ENCODE results near the gene E2F1. TPM values are rescaled to one million over a fixed set of nuclear protein-coding genes. Genes with fewer than 3 reads are reported as not detected.
"Not testable (repeated sequence)": the region's sequence is repeated elsewhere in the genome, so short reads cannot be mapped to it uniquely, and the experiment has no call there.

Gene E2F1
- total and polyA plus RNA-seq, 3 experiments from 2014 or later = 0.52 to 72.3 (median 68.8) TPM

DNA sequence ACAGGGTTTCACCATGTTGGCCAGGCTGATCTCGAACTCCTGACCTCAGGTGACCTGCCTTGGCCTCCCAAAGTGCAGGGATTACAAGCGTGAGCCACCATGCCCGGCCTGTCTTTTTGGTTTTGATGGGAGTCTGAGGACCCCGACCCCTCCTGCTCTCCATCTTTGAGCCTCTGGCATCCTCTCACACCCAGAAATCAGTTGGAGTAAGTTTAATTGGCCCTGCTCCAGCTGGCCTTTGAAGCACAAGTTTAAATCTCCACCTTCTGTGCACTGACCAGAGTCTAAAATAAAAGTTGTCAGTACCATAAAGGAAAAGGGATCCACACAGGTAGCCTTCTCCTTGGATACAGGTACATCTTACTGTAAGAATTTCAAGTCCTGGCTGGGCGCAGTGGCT is 40.0 kb downstream of the E2F1 start:
- H3K4me1 ChIP-seq (ENCODE audit: insufficient read depth, low read length) = peaks cover 9% of the 10 kb centered on the region
- H3K4me1 Mint-ChIP-seq = peaks cover 15 to 30% (median 17%) of the 10 kb centered on the region in 3 donors
- H3K9me3 ChIP-seq (ENCODE audit: low read length) = no peaks in the 10 kb centered on the region
- peaks cover 0 to 50% (median 9%) of the 10 kb centered on the region in 3 donors for H3K36me3 Mint-ChIP-seq
- no peaks in the 10 kb centered on the region for H3K9me3 Mint-ChIP-seq
- CTCF ChIA-PET = interaction anchor here (13.0 kb wide), 1 partner anchor 19 kb away, joined by 87 read pairs; the partner anchor contains the start of genes ACTL10 and C20orf144
- no peak overlapping the region for H3K27ac ChIP-seq (ENCODE audit: low read depth, low read length)
- H3K27me3 Mint-ChIP-seq = no peaks in the 10 kb centered on the region
- POLR2A ChIA-PET = no interaction called here
- DNase-seq = no peak
- H3K27ac Mint-ChIP-seq = peak overlapping the region in 1 of 8 donors; percentile 75
- H3K4me3 ChIP-seq (ENCODE audit: low read length) = no peak overlapping the region
- peaks cover 3% of the 10 kb centered on the region for H3K36me3 ChIP-seq (ENCODE audit: insufficient read depth, low read length)
- H3K4me3 Mint-ChIP-seq = no peak overlapping the region
- no peaks in the 10 kb centered on the region for H3K27me3 ChIP-seq (ENCODE audit: insufficient read depth, low read length, poor library complexity, severe bottlenecking)

DNA sequence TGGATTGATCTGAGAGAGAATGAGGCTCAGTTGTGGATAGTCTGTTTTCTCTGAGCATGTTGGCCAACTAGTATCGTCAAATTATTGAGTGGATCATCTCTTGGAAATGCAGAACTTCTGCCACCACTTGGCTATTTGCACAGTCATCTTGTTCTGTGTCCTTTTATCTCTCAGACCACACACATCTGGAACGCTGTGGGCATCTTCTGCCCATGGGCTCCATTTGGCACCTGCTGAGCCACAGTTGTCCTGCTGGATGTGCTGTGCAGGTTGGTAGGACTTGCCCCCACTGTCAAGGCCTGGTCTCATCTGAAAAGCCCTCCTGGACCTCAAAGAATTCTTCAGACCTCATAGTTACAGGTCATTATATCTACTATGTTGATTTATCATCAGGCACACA is 40.8 kb downstream of the E2F1 start:
- DNase-seq = no peak
- peaks cover 15 to 30% (median 17%) of the 10 kb centered on the region in 3 donors for H3K4me1 Mint-ChIP-seq
- peaks cover 9% of the 10 kb centered on the region for H3K4me1 ChIP-seq (ENCODE audit: insufficient read depth, low read length)
- peak overlapping the region in 5 of 8 donors; percentile 12 to 75 (median 57) for H3K27ac Mint-ChIP-seq
- H3K4me3 ChIP-seq (ENCODE audit: low read length) = no peak overlapping the region
- H3K9me3 ChIP-seq (ENCODE audit: low read length) = no peaks in the 10 kb centered on the region
- no peak overlapping the region for H3K27ac ChIP-seq (ENCODE audit: low read depth, low read length)
- no peaks in the 10 kb centered on the region for H3K9me3 Mint-ChIP-seq
- H3K27me3 Mint-ChIP-seq = no peaks in the 10 kb centered on the region
- peaks cover 8% of the 10 kb centered on the region for H3K36me3 ChIP-seq (ENCODE audit: insufficient read depth, low read length)
- H3K27me3 ChIP-seq (ENCODE audit: insufficient read depth, low read length, poor library complexity, severe bottlenecking) = no peaks in the 10 kb centered on the region
- H3K4me3 Mint-ChIP-seq = no peak overlapping the region
- ChIA-PET CTCF (interaction anchor here (1.0 to 1.3 kb wide), 2 partner anchors 8 to 22 kb away, joined by 3 read pairs; no protein-coding TSS in a partner anchor), POLR2A (no interaction called here)
- peaks cover 0 to 57% (median 12%) of the 10 kb centered on the region in 3 donors for H3K36me3 Mint-ChIP-seq

DNA sequence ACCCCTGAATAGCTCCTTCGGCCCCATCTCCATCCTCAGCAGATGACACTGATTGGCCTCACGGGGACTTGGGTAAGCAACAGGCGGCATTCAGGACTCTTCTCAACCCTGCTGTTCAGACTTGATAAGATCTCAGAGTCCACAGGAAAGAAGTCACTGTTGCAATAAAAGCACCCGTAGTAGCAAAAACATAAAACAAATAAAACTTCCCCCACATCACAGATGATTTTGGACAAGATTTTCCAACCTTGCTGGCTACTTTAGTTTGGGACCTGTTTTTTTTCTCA is 41.2 kb downstream of the E2F1 start:
- Histone ChIP-seq H3K4me3 (ENCODE audit: low read length) (no peak overlapping the region), H3K9me3 (ENCODE audit: low read length) (no peaks in the 10 kb centered on the region), H3K36me3 (ENCODE audit: insufficient read depth, low read length) (peaks cover 12% of the 10 kb centered on the region), H3K27ac (ENCODE audit: low read depth, low read length) (no peak overlapping the region), H3K4me1 (ENCODE audit: insufficient read depth, low read length) (peaks cover 9% of the 10 kb centered on the region), H3K27me3 (ENCODE audit: insufficient read depth, low read length, poor library complexity, severe bottlenecking) (no peaks in the 10 kb centered on the region)
- peak overlapping the region in 2 of 8 donors; percentile 12 to 36 for H3K27ac Mint-ChIP-seq
- DNase-seq = no peak
- POLR2A ChIA-PET = interaction anchor here (1.0 kb wide), 1 partner anchor 18 kb away, joined by 3 read pairs; no protein-coding TSS in a partner anchor
- H3K4me3 Mint-ChIP-seq = no peak overlapping the region
- no peaks in the 10 kb centered on the region for H3K9me3 Mint-ChIP-seq
- peaks cover 15 to 30% (median 17%) of the 10 kb centered on the region in 3 donors for H3K4me1 Mint-ChIP-seq
- CTCF ChIA-PET = interaction anchor here (1.0 to 1.3 kb wide), 2 partner anchors 9 to 22 kb away, joined by 3 read pairs; no protein-coding TSS in a partner anchor
- peaks cover 0 to 61% (median 15%) of the 10 kb centered on the region in 3 donors for H3K36me3 Mint-ChIP-seq
- H3K27me3 Mint-ChIP-seq = no peaks in the 10 kb centered on the region

DNA sequence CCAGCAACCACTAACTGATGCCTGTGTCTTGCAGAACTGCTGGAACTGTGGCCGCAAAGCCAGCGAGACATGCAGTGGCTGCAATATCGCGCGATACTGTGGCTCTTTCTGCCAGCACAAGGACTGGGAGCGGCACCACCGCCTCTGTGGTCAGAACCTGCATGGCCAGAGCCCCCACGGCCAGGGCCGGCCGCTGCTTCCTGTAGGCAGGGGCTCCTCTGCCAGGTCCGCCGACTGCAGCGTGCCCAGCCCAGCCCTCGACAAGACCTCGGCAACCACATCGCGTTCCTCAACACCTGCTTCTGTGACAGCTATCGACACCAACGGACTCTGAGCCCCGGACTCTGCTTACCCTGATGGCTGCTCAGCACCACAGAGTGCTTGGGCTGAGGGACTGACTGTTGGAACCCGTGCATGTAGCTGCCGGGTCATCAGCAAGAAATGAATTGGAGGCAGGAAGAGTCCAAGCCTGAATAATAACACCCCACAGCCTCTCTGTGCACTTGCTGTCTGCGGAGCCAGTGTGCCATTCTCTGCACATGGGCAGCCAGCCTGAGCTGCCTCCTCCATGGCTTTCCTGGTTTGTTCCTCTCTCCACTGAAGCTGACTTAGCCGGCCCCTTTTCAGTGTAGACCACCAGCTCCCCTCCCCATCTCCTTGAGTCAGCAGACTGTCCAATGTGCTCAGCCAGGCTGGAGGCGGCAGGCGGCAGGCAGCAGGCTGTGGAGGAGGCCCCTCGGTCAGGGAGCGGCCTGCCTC is 41.7 kb downstream of the E2F1 start:
- Mint-ChIP-seq H3K9me3 (no peaks in the 10 kb centered on the region), H3K4me1 (peaks cover 13 to 25% (median 15%) of the 10 kb centered on the region in 3 donors), H3K4me3 (no peak overlapping the region), H3K27ac (no peak overlapping the region), H3K36me3 (peaks cover 0 to 66% (median 18%) of the 10 kb centered on the region in 3 donors), H3K27me3 (no peaks in the 10 kb centered on the region)
- ChIA-PET CTCF (interaction anchor here (1.0 to 1.3 kb wide), 2 partner anchors 9 to 23 kb away, joined by 3 read pairs; no protein-coding TSS in a partner anchor), POLR2A (interaction anchor here (1.0 kb wide), 1 partner anchor 18 kb away, joined by 3 read pairs; no protein-coding TSS in a partner anchor)
- no peak for DNase-seq
- no peaks in the 10 kb centered on the region for H3K9me3 ChIP-seq (ENCODE audit: low read length)
- no peaks in the 10 kb centered on the region for H3K27me3 ChIP-seq (ENCODE audit: insufficient read depth, low read length, poor library complexity, severe bottlenecking)
- peaks cover 9% of the 10 kb centered on the region for H3K4me1 ChIP-seq (ENCODE audit: insufficient read depth, low read length)
- no peak overlapping the region for H3K4me3 ChIP-seq (ENCODE audit: low read length)
- peaks cover 17% of the 10 kb centered on the region for H3K36me3 ChIP-seq (ENCODE audit: insufficient read depth, low read length)
- no peak overlapping the region for H3K27ac ChIP-seq (ENCODE audit: low read depth, low read length)

DNA sequence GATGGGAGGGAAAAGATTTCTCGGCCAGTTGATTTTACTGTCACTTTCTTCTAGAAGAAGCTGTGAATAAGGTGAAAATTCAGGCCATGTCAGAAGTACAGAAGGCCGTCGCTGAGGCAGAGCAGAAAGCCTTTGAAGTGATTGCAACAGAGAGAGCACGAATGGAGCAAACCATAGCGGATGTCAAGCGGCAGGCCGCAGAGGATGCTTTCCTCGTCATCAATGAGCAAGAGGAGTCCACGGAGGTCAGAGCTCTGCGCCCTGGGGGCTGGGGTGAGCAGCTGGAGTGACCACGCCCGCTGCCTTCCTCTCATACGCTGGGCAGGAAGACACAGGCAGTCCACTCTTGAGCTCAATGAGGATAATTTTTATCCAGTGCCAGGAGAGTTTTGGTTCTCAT is 45.9 kb downstream of the E2F1 start:
- Histone ChIP-seq H3K27ac (ENCODE audit: low read depth, low read length) (no peak overlapping the region), H3K4me1 (ENCODE audit: insufficient read depth, low read length) (no peaks in the 10 kb centered on the region), H3K36me3 (ENCODE audit: insufficient read depth, low read length) (peaks cover 25% of the 10 kb centered on the region), H3K9me3 (ENCODE audit: low read length) (no peaks in the 10 kb centered on the region), H3K4me3 (ENCODE audit: low read length) (no peak overlapping the region), H3K27me3 (ENCODE audit: insufficient read depth, low read length, poor library complexity, severe bottlenecking) (no peaks in the 10 kb centered on the region)
- no peak overlapping the region for H3K4me3 Mint-ChIP-seq
- ChIA-PET CTCF (interaction anchor here (0.9 kb wide), 1 partner anchor 28 kb away, joined by 3 read pairs; no protein-coding TSS in a partner anchor), POLR2A (interaction anchor here (0.7 kb wide), 2 partner anchors 23 to 226 kb away, joined by 4 read pairs; no protein-coding TSS in a partner anchor)
- peak overlapping the region in 4 of 8 donors; percentile 23 to 69 (median 56) for H3K27ac Mint-ChIP-seq
- no peaks in the 10 kb centered on the region for H3K9me3 Mint-ChIP-seq
- no peaks in the 10 kb centered on the region for H3K27me3 Mint-ChIP-seq
- DNase-seq = no peak
- peaks cover 4 to 81% (median 22%) of the 10 kb centered on the region in 3 donors for H3K36me3 Mint-ChIP-seq
- H3K4me1 Mint-ChIP-seq = peaks cover 0 to 2% (median 0%) of the 10 kb centered on the region in 3 donors

DNA sequence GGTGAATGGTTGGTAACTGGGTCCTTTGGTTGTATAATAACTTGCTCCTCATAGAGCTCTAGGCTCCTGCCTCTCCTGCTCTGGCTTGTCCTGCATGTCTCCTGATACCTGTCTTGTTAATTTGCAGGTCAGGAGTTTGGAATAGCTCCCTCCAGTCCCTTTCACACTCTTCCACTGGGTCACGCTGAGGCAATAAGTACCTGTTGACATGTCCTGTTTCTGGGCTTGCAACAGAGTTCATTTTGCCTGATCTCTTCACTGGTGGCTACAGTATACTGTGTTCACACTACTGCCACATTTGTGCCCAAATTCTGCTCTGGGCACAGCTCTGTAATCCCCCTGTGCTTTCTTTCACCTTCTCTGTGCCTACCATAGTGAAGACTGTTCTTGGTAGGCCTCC is 49.4 kb downstream of the E2F1 start:
- no peak for DNase-seq
- Mint-ChIP-seq H3K4me1 (peaks cover 7 to 9% (median 8%) of the 10 kb centered on the region in 3 donors), H3K27ac (peak overlapping the region in 5 of 8 donors; percentile 15 to 81 (median 51)), H3K9me3 (no peaks in the 10 kb centered on the region), H3K36me3 (peaks cover 4 to 74% (median 23%) of the 10 kb centered on the region in 3 donors), H3K27me3 (no peaks in the 10 kb centered on the region), H3K4me3 (no peak overlapping the region)
- Histone ChIP-seq H3K27ac (ENCODE audit: low read depth, low read length) (no peak overlapping the region), H3K4me1 (ENCODE audit: insufficient read depth, low read length) (no peaks in the 10 kb centered on the region), H3K4me3 (ENCODE audit: low read length) (no peak overlapping the region), H3K27me3 (ENCODE audit: insufficient read depth, low read length, poor library complexity, severe bottlenecking) (no peaks in the 10 kb centered on the region), H3K36me3 (ENCODE audit: insufficient read depth, low read length) (peaks cover 25% of the 10 kb centered on the region), H3K9me3 (ENCODE audit: low read length) (no peaks in the 10 kb centered on the region)
- CTCF ChIA-PET = interaction anchor here (1.0 kb wide), 1 partner anchor 10 kb away, joined by 3 read pairs; no protein-coding TSS in a partner anchor
- POLR2A ChIA-PET = interaction anchor here (0.6 kb wide), 1 partner anchor 134 kb away, joined by 8 read pairs; no protein-coding TSS in a partner anchor

DNA sequence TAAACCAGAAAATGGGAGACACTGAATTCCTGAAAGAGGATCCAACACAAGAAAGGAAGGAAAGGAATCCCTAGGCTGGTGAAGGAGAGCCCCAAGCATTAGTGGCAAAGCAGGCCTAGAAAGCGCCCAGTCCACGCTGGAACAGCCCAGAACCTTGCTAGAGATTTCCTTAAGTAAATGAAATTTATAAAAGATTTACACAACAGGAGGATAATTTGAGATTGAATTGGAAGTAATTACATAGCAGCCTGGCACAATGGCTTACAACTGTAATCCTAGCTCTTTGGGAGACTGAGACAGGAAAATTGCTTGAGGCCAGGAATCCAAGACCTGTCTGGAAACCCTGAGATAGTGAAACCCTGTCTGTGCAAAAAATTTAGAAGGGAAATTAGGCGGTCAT is 50.8 kb downstream of the E2F1 start:
- H3K27me3 Mint-ChIP-seq = no peaks in the 10 kb centered on the region
- Histone ChIP-seq H3K27me3 (ENCODE audit: insufficient read depth, low read length, poor library complexity, severe bottlenecking) (no peaks in the 10 kb centered on the region), H3K27ac (ENCODE audit: low read depth, low read length) (no peak overlapping the region), H3K4me3 (ENCODE audit: low read length) (no peak overlapping the region), H3K9me3 (ENCODE audit: low read length) (no peaks in the 10 kb centered on the region), H3K4me1 (ENCODE audit: insufficient read depth, low read length) (no peaks in the 10 kb centered on the region), H3K36me3 (ENCODE audit: insufficient read depth, low read length) (peaks cover 28% of the 10 kb centered on the region)
- H3K36me3 Mint-ChIP-seq = peaks cover 8 to 75% (median 29%) of the 10 kb centered on the region in 3 donors
- no peaks in the 10 kb centered on the region for H3K9me3 Mint-ChIP-seq
- CTCF ChIA-PET = interaction anchor here (0.7 kb wide), 1 partner anchor 145 kb away, joined by 3 read pairs; the partner anchor contains the start of gene CBFA2T2
- peak overlapping the region in 2 of 8 donors; percentile 47 to 82 for H3K27ac Mint-ChIP-seq
- DNase-seq = no peak
- peaks cover 8 to 11% (median 9%) of the 10 kb centered on the region in 3 donors for H3K4me1 Mint-ChIP-seq
- POLR2A ChIA-PET = no interaction called here
- H3K4me3 Mint-ChIP-seq = no peak overlapping the region

DNA sequence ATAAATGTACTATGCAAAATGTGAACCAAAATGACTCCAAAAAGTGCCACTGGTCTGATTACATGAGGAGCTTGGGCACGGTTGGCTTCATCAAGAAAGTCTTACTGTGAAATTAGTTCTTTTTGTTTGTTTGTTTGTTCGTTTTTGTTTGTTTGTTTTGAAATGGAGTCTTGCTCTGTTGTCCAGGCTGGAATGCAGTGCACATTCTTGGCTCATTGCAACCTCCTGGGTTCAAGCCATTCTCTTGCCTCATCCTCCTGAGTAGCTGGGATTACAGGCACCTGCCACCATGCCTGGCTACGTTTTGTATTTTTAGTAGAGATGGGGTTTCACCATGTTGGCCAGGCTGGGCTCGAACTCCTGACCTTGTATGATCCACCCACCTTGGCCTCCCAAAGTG is 54.3 kb downstream of the E2F1 start:
- H3K4me3 ChIP-seq (ENCODE audit: low read length); H3K9me3 ChIP-seq (ENCODE audit: low read length); DNase-seq; H3K27ac ChIP-seq (ENCODE audit: low read depth, low read length); H3K9me3 Mint-ChIP-seq; H3K4me3 Mint-ChIP-seq; H3K27me3 ChIP-seq (ENCODE audit: insufficient read depth, low read length, poor library complexity, severe bottlenecking); H3K27me3 Mint-ChIP-seq; POLR2A ChIA-PET; H3K4me1 ChIP-seq (ENCODE audit: insufficient read depth, low read length); H3K27ac Mint-ChIP-seq: not testable (repeated sequence)
- CTCF ChIA-PET = interaction anchor here (1.4 kb wide), 1 partner anchor 36 kb away, joined by 5 read pairs; no protein-coding TSS in a partner anchor
- Mint-ChIP-seq H3K4me1 (peaks cover 8 to 16% (median 9%) of the 10 kb centered on the region in 3 donors), H3K36me3 (peaks cover 26 to 78% (median 32%) of the 10 kb centered on the region in 3 donors)
- H3K36me3 ChIP-seq (ENCODE audit: insufficient read depth, low read length) = peaks cover 34% of the 10 kb centered on the region
